ENCODE data around the gene SULT4A1. TPM values are rescaled to one million over a fixed set of nuclear protein-coding genes. Genes with fewer than 3 reads are reported as not detected.

SULT4A1 gene
- total and polyA plus RNA-seq, 4 donors: 0.08 to 0.37 TPM; not detected in 2

DNA sequence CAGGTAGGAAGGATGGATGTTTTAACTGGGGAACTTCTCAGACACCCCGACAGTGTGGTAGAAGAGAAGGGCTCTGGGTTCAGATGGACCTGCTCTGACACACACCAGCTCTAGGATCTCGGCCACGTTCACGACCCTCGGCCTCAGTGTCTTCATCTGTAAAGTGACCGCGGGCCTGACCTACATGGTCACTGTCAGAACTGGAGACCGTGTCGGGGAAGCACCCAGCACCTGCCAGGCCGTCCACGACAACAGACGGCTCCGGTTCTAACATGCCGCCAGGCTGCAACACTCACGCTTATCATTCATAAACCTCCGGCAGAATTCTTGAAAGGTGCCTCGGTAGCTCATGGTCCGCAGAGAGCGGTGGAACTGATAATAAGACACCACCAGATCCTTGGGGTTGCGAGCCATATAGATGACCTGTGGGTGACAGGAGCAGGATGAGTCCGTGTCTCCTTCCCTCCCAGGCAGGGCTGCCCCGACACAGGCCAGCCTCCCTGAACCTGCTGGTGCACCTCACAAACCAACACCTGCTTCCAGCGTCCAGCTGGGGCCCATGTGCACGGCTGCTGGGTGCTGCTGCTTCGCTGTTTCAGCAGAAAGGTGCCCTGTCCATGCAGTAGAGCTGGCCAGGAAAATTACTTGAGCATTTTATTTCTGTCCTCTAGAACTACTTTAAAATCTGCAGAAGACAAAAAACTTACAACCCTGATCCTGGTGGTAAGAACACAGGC, 23.6 kb downstream of the SULT4A1 start:
- Histone ChIP-seq H3K36me3 (ENCODE audit: control insufficient read depth in 4 of 4, insufficient read depth in 3 of 4, low read depth in 1 of 4, low read length in 3 of 4) (no peaks in the 10 kb centered on the region), H3K9me3 (ENCODE audit: control insufficient read depth in 4 of 4, low read length in 3 of 4) (no peaks in the 10 kb centered on the region), H3K27ac (ENCODE audit: low read depth in 1 of 2, low read length in 2 of 2) (no peak overlapping the region), H3K4me1 (ENCODE audit: control insufficient read depth in 4 of 4, insufficient read depth in 4 of 4, low read length in 3 of 4) (no peaks in the 10 kb centered on the region), H3K9ac (ENCODE audit: low read depth in 1 of 2, low read length in 2 of 2) (no peak overlapping the region), H3K27me3 (ENCODE audit: control insufficient read depth in 4 of 4, insufficient read depth in 4 of 4, low read length in 3 of 4) (no peaks in the 10 kb centered on the region), H3K4me3 (ENCODE audit: low read depth in 1 of 3, low read length in 3 of 3) (no peak overlapping the region)
- 94% methylated on average over 25 of the region's 25 CpGs for WGBS
- TF ChIP-seq HNF4A (conservative IDR thresholded peaks at IDR 0.05): no peak
- no peak for DNase-seq (ENCODE audit: low spot score)

DNA sequence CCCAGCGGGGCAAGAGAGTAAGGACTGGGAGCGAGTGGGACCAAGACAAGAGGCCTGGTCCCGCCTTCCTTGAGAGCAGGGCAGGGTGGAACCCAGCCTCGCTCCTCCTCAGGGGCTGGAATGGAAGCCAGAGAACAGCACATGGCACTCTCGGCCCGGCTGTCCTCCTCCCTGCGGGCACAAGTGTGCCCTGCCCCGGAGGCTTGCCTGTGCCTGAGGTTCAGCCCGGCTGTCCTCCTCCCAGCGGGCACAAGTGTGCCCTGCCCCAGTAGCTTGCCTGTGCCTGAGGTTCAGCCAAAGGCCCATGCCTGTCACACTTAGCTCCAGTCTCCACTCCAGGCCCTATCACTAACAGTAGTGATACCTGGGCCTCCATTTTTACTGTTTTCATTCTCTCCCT, 24.2 kb downstream of the SULT4A1 start:
- no peak overlapping the region for H3K4me3 ChIP-seq (ENCODE audit: low read depth in 1 of 3, low read length in 3 of 3)
- H3K27ac ChIP-seq (ENCODE audit: low read depth in 1 of 2, low read length in 2 of 2): no peak overlapping the region
- H3K27me3 ChIP-seq (ENCODE audit: control insufficient read depth in 4 of 4, insufficient read depth in 4 of 4, low read length in 3 of 4): no peaks in the 10 kb centered on the region
- H3K9ac ChIP-seq (ENCODE audit: low read depth in 1 of 2, low read length in 2 of 2): no peak overlapping the region
- H3K36me3 ChIP-seq (ENCODE audit: control insufficient read depth in 4 of 4, insufficient read depth in 3 of 4, low read depth in 1 of 4, low read length in 3 of 4): no peaks in the 10 kb centered on the region
- no peak for DNase-seq (ENCODE audit: low spot score)
- no peaks in the 10 kb centered on the region for H3K9me3 ChIP-seq (ENCODE audit: control insufficient read depth in 4 of 4, low read length in 3 of 4)
- TF ChIP-seq, protein P1, sequence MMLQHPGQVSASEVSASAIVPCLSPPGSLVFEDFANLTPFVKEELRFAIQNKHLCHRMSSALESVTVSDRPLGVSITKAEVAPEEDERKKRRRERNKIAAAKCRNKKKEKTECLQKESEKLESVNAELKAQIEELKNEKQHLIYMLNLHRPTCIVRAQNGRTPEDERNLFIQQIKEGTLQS (IDR thresholded peaks at IDR 0.05): no peak
- TF ChIP-seq SP1 (IDR thresholded peaks at IDR 0.05) (no peak), TAF1 (conservative IDR thresholded peaks at IDR 0.05) (no peak), JUND (IDR thresholded peaks at IDR 0.05) (no peak), EGR1 (IDR thresholded peaks at IDR 0.05; ENCODE audit: low read depth in 2 of 2) (no peak), RAD21 (IDR thresholded peaks at IDR 0.05) (no peak), GABPA (IDR thresholded peaks at IDR 0.05 in 1 of 2, conservative IDR thresholded peaks at IDR 0.05 in 1 of 2) (no peak)
- TF ChIP-seq, protein P2, sequence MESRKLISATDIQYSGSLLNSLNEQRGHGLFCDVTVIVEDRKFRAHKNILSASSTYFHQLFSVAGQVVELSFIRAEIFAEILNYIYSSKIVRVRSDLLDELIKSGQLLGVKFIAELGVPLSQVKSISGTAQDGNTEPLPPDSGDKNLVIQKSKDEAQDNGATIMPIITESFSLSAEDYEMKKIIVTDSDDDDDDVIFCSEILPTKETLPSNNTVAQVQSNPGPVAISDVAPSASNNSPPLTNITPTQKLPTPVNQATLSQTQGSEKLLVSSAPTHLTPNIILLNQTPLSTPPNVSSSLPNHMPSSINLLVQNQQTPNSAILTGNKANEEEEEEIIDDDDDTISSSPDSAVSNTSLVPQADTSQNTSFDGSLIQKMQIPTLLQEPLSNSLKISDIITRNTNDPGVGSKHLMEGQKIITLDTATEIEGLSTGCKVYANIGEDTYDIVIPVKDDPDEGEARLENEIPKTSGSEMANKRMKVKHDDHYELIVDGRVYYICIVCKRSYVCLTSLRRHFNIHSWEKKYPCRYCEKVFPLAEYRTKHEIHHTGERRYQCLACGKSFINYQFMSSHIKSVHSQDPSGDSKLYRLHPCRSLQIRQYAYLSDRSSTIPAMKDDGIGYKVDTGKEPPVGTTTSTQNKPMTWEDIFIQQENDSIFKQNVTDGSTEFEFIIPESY (IDR thresholded peaks at IDR 0.05): no peak
- TF ChIP-seq, protein P3, sequence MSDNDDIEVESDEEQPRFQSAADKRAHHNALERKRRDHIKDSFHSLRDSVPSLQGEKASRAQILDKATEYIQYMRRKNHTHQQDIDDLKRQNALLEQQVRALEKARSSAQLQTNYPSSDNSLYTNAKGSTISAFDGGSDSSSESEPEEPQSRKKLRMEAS (IDR thresholded peaks at IDR 0.05): no peak
- TF ChIP-seq, protein P4, sequence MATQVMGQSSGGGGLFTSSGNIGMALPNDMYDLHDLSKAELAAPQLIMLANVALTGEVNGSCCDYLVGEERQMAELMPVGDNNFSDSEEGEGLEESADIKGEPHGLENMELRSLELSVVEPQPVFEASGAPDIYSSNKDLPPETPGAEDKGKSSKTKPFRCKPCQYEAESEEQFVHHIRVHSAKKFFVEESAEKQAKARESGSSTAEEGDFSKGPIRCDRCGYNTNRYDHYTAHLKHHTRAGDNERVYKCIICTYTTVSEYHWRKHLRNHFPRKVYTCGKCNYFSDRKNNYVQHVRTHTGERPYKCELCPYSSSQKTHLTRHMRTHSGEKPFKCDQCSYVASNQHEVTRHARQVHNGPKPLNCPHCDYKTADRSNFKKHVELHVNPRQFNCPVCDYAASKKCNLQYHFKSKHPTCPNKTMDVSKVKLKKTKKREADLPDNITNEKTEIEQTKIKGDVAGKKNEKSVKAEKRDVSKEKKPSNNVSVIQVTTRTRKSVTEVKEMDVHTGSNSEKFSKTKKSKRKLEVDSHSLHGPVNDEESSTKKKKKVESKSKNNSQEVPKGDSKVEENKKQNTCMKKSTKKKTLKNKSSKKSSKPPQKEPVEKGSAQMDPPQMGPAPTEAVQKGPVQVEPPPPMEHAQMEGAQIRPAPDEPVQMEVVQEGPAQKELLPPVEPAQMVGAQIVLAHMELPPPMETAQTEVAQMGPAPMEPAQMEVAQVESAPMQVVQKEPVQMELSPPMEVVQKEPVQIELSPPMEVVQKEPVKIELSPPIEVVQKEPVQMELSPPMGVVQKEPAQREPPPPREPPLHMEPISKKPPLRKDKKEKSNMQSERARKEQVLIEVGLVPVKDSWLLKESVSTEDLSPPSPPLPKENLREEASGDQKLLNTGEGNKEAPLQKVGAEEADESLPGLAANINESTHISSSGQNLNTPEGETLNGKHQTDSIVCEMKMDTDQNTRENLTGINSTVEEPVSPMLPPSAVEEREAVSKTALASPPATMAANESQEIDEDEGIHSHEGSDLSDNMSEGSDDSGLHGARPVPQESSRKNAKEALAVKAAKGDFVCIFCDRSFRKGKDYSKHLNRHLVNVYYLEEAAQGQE (IDR thresholded peaks at IDR 0.05): no peak
- no peaks in the 10 kb centered on the region for H3K4me1 ChIP-seq (ENCODE audit: control insufficient read depth in 4 of 4, insufficient read depth in 4 of 4, low read length in 3 of 4)
- WGBS: 95% methylated on average over 10 of the region's 10 CpGs

DNA sequence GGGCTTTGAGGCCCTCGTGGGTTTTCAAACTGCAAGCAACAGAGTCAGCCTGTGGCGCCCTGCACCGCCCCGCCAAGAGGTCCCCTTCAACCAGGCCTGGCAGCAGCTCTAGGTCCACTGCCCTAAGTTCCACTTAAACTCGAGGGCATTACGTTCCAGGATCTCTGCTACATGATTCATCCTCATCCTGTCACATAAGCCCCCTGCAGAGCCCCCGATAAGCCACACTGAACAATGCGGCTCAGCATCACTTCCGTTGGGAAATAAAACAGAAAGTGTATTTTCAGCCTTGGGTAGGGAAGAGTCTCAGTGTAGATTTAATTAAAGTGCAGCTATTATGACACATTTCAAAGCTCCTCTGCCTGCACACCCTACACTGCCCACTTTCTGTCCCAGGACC, 24.6 kb downstream of the SULT4A1 start:
- Histone ChIP-seq H3K4me1 (ENCODE audit: control insufficient read depth in 4 of 4, insufficient read depth in 4 of 4, low read length in 3 of 4) (no peaks in the 10 kb centered on the region), H3K36me3 (ENCODE audit: control insufficient read depth in 4 of 4, insufficient read depth in 3 of 4, low read depth in 1 of 4, low read length in 3 of 4) (no peaks in the 10 kb centered on the region), H3K27ac (ENCODE audit: low read depth in 1 of 2, low read length in 2 of 2) (no peak overlapping the region), H3K27me3 (ENCODE audit: control insufficient read depth in 4 of 4, insufficient read depth in 4 of 4, low read length in 3 of 4) (no peaks in the 10 kb centered on the region), H3K4me3 (ENCODE audit: low read depth in 1 of 3, low read length in 3 of 3) (no peak overlapping the region), H3K9ac (ENCODE audit: low read depth in 1 of 2, low read length in 2 of 2) (no peak overlapping the region), H3K9me3 (ENCODE audit: control insufficient read depth in 4 of 4, low read length in 3 of 4) (no peaks in the 10 kb centered on the region)
- no peak for DNase-seq (ENCODE audit: low spot score)
- WGBS: 81% methylated on average over 9 of the region's 9 CpGs
- TF ChIP-seq, protein P1 (IDR thresholded peaks at IDR 0.05): no peak
- TF ChIP-seq, protein P4 (IDR thresholded peaks at IDR 0.05): no peak
- TF ChIP-seq TAF1 (conservative IDR thresholded peaks at IDR 0.05) (no peak), RAD21 (IDR thresholded peaks at IDR 0.05) (no peak), JUND (IDR thresholded peaks at IDR 0.05) (no peak), FOXA1 (IDR thresholded peaks at IDR 0.05) (no peak), EGR1 (IDR thresholded peaks at IDR 0.05; ENCODE audit: low read depth in 2 of 2) (no peak), RXRA (IDR thresholded peaks at IDR 0.05) (no peak), GABPA (IDR thresholded peaks at IDR 0.05 in 1 of 2, conservative IDR thresholded peaks at IDR 0.05 in 1 of 2) (no peak)

Measured in liver (tissue), 9 donors.